ENCODE data around the gene XIRP1.

GRCh38 chr3:39156421-39156820 is 36.0 kb downstream of the XIRP1 start:
- no peak for TF ChIP-seq POLR2A (IDR thresholded peaks at IDR 0.05)
- TF ChIP-seq, protein P1, sequence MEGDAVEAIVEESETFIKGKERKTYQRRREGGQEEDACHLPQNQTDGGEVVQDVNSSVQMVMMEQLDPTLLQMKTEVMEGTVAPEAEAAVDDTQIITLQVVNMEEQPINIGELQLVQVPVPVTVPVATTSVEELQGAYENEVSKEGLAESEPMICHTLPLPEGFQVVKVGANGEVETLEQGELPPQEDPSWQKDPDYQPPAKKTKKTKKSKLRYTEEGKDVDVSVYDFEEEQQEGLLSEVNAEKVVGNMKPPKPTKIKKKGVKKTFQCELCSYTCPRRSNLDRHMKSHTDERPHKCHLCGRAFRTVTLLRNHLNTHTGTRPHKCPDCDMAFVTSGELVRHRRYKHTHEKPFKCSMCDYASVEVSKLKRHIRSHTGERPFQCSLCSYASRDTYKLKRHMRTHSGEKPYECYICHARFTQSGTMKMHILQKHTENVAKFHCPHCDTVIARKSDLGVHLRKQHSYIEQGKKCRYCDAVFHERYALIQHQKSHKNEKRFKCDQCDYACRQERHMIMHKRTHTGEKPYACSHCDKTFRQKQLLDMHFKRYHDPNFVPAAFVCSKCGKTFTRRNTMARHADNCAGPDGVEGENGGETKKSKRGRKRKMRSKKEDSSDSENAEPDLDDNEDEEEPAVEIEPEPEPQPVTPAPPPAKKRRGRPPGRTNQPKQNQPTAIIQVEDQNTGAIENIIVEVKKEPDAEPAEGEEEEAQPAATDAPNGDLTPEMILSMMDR (IDR thresholded peaks at IDR 0.05), result no peak
